ENCODE measurements around the gene SFXN5. TPM values are rescaled to one million over a fixed set of nuclear protein-coding genes. Genes with fewer than 3 reads are reported as not detected.
"Not testable (repeated sequence)": the region's sequence is repeated elsewhere in the genome, so short reads cannot be mapped to it uniquely, and the experiment has no call there.

Gene SFXN5
- total RNA-seq, 1 donor from 2014 or later = 14.9 TPM

DNA sequence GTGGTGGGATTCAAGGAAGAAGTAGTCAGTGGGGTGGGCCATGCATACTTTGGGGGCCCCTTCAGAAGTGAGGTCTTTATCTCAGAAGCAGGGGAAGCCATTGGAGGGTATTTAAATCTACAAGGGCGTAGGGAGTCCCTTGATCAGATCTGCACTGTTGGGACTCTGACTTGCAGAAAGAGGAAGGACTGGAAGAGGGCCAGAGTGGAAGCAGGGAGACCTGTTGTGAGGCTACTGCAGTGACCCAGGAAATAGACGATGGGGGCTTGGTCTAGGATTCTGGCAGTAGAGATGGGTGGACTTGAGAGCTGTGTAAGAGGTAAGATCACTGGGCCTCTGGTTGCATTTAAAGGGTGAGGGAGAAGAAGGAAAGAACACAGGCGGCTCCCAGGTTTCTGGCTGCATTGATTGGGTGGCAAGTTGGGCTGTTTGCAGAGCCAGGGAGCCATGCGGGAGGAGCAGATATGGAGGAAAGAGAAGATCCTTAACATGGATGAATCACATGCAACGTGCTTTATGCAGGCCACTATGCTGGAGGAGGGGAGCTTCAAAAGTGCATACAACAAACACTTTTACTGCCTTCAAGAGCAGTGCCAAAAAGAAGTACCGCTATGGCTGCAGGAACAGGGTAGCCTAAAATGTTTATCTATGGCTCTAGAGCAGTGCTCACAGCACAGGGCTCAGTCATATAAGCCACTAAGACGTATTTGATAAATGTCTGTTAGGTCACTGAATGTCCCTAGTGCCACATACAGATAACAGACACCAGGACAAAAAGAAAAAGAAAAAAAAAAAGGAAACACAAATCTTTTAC, 2.3 kb downstream of the SFXN5 start:
- H4K20me1 ChIP-seq (ENCODE audit: insufficient read depth, low read length) = peaks cover 38% of the 10 kb centered on the region
- no peak overlapping the region for H2AFZ ChIP-seq (ENCODE audit: low read depth, low read length)
- DNase-seq (ENCODE audit: low read depth) (peak; percentile 28), FAIRE-seq (no peak)
- H3K27me3 ChIP-seq (ENCODE audit: insufficient read depth, low read length) = no peaks in the 10 kb centered on the region
- H3K27me3 Mint-ChIP-seq (ENCODE audit: low read depth, unreplicated experiment) = no peaks in the 10 kb centered on the region
- H3K27ac ChIP-seq (ENCODE audit: low read depth, low read length) = no peak overlapping the region
- peak overlapping the region; percentile 99 for H3K4me2 ChIP-seq (ENCODE audit: low read length)
- peaks cover 28% of the 10 kb centered on the region for H3K4me1 Mint-ChIP-seq (ENCODE audit: low read depth, unreplicated experiment)
- H3K4me3 Mint-ChIP-seq (ENCODE audit: unreplicated experiment) = peak overlapping the region; percentile 91
- H3K9me3 Mint-ChIP-seq (ENCODE audit: unreplicated experiment) = no peaks in the 10 kb centered on the region
- peak overlapping the region; percentile 67 for H3K27ac Mint-ChIP-seq (ENCODE audit: unreplicated experiment)
- H3K36me3 Mint-ChIP-seq (ENCODE audit: low read depth, unreplicated experiment) = peaks cover 11% of the 10 kb centered on the region
- H3K36me3 ChIP-seq (ENCODE audit: insufficient read depth, low read length) = peaks cover 3% of the 10 kb centered on the region
- peaks cover 61% of the 10 kb centered on the region for H3K79me2 ChIP-seq (ENCODE audit: insufficient read depth, low read length)
- H3K9me3 ChIP-seq (ENCODE audit: insufficient read depth, low read depth, low read length) = no peaks in the 10 kb centered on the region
- TF ChIP-seq EZH2 (IDR thresholded peaks at IDR 0.05; ENCODE audit: insufficient read depth, low read length) = no peak
- TF ChIP-seq, protein P1, sequence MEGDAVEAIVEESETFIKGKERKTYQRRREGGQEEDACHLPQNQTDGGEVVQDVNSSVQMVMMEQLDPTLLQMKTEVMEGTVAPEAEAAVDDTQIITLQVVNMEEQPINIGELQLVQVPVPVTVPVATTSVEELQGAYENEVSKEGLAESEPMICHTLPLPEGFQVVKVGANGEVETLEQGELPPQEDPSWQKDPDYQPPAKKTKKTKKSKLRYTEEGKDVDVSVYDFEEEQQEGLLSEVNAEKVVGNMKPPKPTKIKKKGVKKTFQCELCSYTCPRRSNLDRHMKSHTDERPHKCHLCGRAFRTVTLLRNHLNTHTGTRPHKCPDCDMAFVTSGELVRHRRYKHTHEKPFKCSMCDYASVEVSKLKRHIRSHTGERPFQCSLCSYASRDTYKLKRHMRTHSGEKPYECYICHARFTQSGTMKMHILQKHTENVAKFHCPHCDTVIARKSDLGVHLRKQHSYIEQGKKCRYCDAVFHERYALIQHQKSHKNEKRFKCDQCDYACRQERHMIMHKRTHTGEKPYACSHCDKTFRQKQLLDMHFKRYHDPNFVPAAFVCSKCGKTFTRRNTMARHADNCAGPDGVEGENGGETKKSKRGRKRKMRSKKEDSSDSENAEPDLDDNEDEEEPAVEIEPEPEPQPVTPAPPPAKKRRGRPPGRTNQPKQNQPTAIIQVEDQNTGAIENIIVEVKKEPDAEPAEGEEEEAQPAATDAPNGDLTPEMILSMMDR (IDR thresholded peaks at IDR 0.05; ENCODE audit: insufficient read depth, low read depth, low read length) = no peak
- peak overlapping the region; percentile 70 for H3K4me3 ChIP-seq (ENCODE audit: insufficient read depth, low read depth, low read length)
- peaks cover 28% of the 10 kb centered on the region for H3K4me1 ChIP-seq (ENCODE audit: insufficient read depth, low read length)
- H3K9ac ChIP-seq (ENCODE audit: low read length) = peak overlapping the region; percentile 94

- peaks cover 7% of the 10 kb centered on the region for H3K36me3 Mint-ChIP-seq (ENCODE audit: low read depth, unreplicated experiment)
- Histone ChIP-seq H3K36me3 (ENCODE audit: insufficient read depth, low read length) (peaks cover 3% of the 10 kb centered on the region), H3K4me1 (ENCODE audit: insufficient read depth, low read length) (peaks cover 39% of the 10 kb centered on the region), H3K9me3 (ENCODE audit: insufficient read depth, low read depth, low read length) (no peaks in the 10 kb centered on the region), H4K20me1 (ENCODE audit: insufficient read depth, low read length) (peaks cover 28% of the 10 kb centered on the region), H3K4me2 (ENCODE audit: low read length) (peak overlapping the region; percentile 99), H3K4me3 (ENCODE audit: insufficient read depth, low read depth, low read length) (no peak overlapping the region), H3K9ac (ENCODE audit: low read length) (no peak overlapping the region), H3K27ac (ENCODE audit: low read depth, low read length) (no peak overlapping the region), H2AFZ (ENCODE audit: low read depth, low read length) (no peak overlapping the region), H3K27me3 (ENCODE audit: insufficient read depth, low read length) (no peaks in the 10 kb centered on the region), H3K79me2 (ENCODE audit: insufficient read depth, low read length) (peaks cover 61% of the 10 kb centered on the region)
- FAIRE-seq = no peak
- H3K4me3 Mint-ChIP-seq (ENCODE audit: unreplicated experiment) = peak overlapping the region; percentile 91
- no peak overlapping the region for H3K27ac Mint-ChIP-seq (ENCODE audit: unreplicated experiment)
- H3K9me3 Mint-ChIP-seq (ENCODE audit: unreplicated experiment) = no peaks in the 10 kb centered on the region
- DNase-seq (ENCODE audit: low read depth) = no peak
- TF ChIP-seq EZH2 (IDR thresholded peaks at IDR 0.05; ENCODE audit: insufficient read depth, low read length) = no peak
- TF ChIP-seq, protein P1 (IDR thresholded peaks at IDR 0.05; ENCODE audit: insufficient read depth, low read depth, low read length) = no peak
- peaks cover 38% of the 10 kb centered on the region for H3K4me1 Mint-ChIP-seq (ENCODE audit: low read depth, unreplicated experiment)
- no peaks in the 10 kb centered on the region for H3K27me3 Mint-ChIP-seq (ENCODE audit: low read depth, unreplicated experiment)
Measured at GRCh38 chr2:73068147-73068546, 3.4 kb downstream of the SFXN5 start.

DNA sequence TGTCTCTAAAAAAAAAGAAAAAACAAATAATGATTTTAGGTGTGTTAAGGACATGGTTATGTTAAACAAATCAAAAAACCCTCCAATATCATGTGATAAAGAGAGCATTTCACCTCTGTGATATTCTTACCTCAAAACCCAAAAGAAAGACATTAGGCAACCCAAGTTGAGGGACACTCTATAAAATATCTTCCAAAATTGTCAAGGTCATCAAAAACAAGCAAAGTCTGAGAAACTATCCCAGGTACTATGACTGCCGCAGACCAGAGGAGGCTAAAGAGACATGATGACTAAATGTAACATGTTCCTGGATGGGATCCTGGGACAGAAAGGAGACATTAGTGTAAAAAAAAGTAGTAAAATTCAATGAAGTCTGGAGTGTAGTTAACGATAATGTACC, 4.5 kb downstream of the SFXN5 start:
- H3K9ac ChIP-seq (ENCODE audit: low read length) = no peak overlapping the region
- peaks cover 72% of the 10 kb centered on the region for H3K79me2 ChIP-seq (ENCODE audit: insufficient read depth, low read length)
- no peaks in the 10 kb centered on the region for H3K27me3 ChIP-seq (ENCODE audit: insufficient read depth, low read length)
- DNase-seq (ENCODE audit: low read depth) (no peak), FAIRE-seq (no peak)
- Mint-ChIP-seq H3K27ac (ENCODE audit: unreplicated experiment) (no peak overlapping the region), H3K36me3 (ENCODE audit: low read depth, unreplicated experiment) (peaks cover 6% of the 10 kb centered on the region), H3K9me3 (ENCODE audit: unreplicated experiment) (no peaks in the 10 kb centered on the region), H3K27me3 (ENCODE audit: low read depth, unreplicated experiment) (no peaks in the 10 kb centered on the region), H3K4me3 (ENCODE audit: unreplicated experiment) (no peak overlapping the region), H3K4me1 (ENCODE audit: low read depth, unreplicated experiment) (peaks cover 43% of the 10 kb centered on the region)
- TF ChIP-seq, protein P1 (IDR thresholded peaks at IDR 0.05; ENCODE audit: insufficient read depth, low read depth, low read length) = no peak
- no peak for TF ChIP-seq EZH2 (IDR thresholded peaks at IDR 0.05; ENCODE audit: insufficient read depth, low read length)
- no peak overlapping the region for H3K4me3 ChIP-seq (ENCODE audit: insufficient read depth, low read depth, low read length)
- peaks cover 27% of the 10 kb centered on the region for H4K20me1 ChIP-seq (ENCODE audit: insufficient read depth, low read length)
- H3K27ac ChIP-seq (ENCODE audit: low read depth, low read length) = no peak overlapping the region
- peaks cover 45% of the 10 kb centered on the region for H3K4me1 ChIP-seq (ENCODE audit: insufficient read depth, low read length)
- no peak overlapping the region for H2AFZ ChIP-seq (ENCODE audit: low read depth, low read length)
- peaks cover 3% of the 10 kb centered on the region for H3K36me3 ChIP-seq (ENCODE audit: insufficient read depth, low read length)
- H3K4me2 ChIP-seq (ENCODE audit: low read length) = no peak overlapping the region
- no peaks in the 10 kb centered on the region for H3K9me3 ChIP-seq (ENCODE audit: insufficient read depth, low read depth, low read length)

- Histone ChIP-seq H3K4me1 (ENCODE audit: insufficient read depth, low read length) (peaks cover 37% of the 10 kb centered on the region), H3K27ac (ENCODE audit: low read depth, low read length) (peak overlapping the region; percentile 92), H4K20me1 (ENCODE audit: insufficient read depth, low read length) (peaks cover 24% of the 10 kb centered on the region), H3K79me2 (ENCODE audit: insufficient read depth, low read length) (peaks cover 75% of the 10 kb centered on the region), H3K4me2 (ENCODE audit: low read length) (peak overlapping the region; percentile 83)
- not testable (repeated sequence) for H3K9me3 Mint-ChIP-seq (ENCODE audit: unreplicated experiment); H3K36me3 ChIP-seq (ENCODE audit: insufficient read depth, low read length); FAIRE-seq; H3K4me3 ChIP-seq (ENCODE audit: insufficient read depth, low read depth, low read length); H2AFZ ChIP-seq (ENCODE audit: low read depth, low read length); H3K9ac ChIP-seq (ENCODE audit: low read length); DNase-seq (ENCODE audit: low read depth); H3K36me3 Mint-ChIP-seq (ENCODE audit: low read depth, unreplicated experiment); H3K4me3 Mint-ChIP-seq (ENCODE audit: unreplicated experiment); H3K27me3 ChIP-seq (ENCODE audit: insufficient read depth, low read length); H3K27me3 Mint-ChIP-seq (ENCODE audit: low read depth, unreplicated experiment); H3K9me3 ChIP-seq (ENCODE audit: insufficient read depth, low read depth, low read length); H3K27ac Mint-ChIP-seq (ENCODE audit: unreplicated experiment)
- H3K4me1 Mint-ChIP-seq (ENCODE audit: low read depth, unreplicated experiment) = peaks cover 40% of the 10 kb centered on the region
Measured at GRCh38 chr2:73065070-73065469, 6.4 kb downstream of the SFXN5 start.
